Measurements from ENCODE around the gene PCDHGB6. TPM values are rescaled to one million over a fixed set of nuclear protein-coding genes. Genes with fewer than 3 reads are reported as not detected.

Gene PCDHGB6
- total and polyA plus RNA-seq, 2 donors (not counting 3 experiments of a cell fraction or from before 2014, with no cell fraction given): 2.3 to 4.8 TPM

GRCh38 chr5:141419074-141419880 is 11.5 kb downstream of the PCDHGB6 start:
- no peaks in the 10 kb centered on the region for H3K9me1 ChIP-seq (replicated peaks; ENCODE audit: control insufficient read depth, extremely low read depth, insufficient read depth, low read length)
- intact Hi-C loops (cut with micrococcal nuclease) (no loop called here), dilution Hi-C loops (cut with MboI; ENCODE audit: extremely low pct_ligation_motif_present, low sequenced_read_pairs) (no loop called here)
- H4K20me1 ChIP-seq (replicated peaks; ENCODE audit: control insufficient read depth, extremely low read depth, insufficient read depth, low read length): no peaks in the 10 kb centered on the region
- H3K79me2 ChIP-seq (ENCODE audit: control insufficient read depth, insufficient read depth, low read length): no peaks in the 10 kb centered on the region
- ChIA-PET POLR2A (interaction anchor here (1.0 kb wide), 1 partner anchor 143 kb away, joined by 3 read pairs; no protein-coding TSS in a partner anchor), CTCF (interaction anchor here (1.1 to 11.3 kb wide), 8 partner anchors 11 to 149 kb away, joined by 3 to 335 read pairs (median 22); partner anchors contain the start of genes PCDHGA12 and PCDHGB6)
- H3K9me3 ChIP-seq (replicated peaks; ENCODE audit: control insufficient read depth, insufficient read depth, low read length): peaks cover 8% of the 10 kb centered on the region
- FAIRE-seq (no peak), DNase-seq (ENCODE audit: low read depth, low spot score) (no peak)
- no peak overlapping the region for H3K9ac ChIP-seq (replicated peaks; ENCODE audit: extremely low read depth, insufficient read depth, low read length)
- TF ChIP-seq MYC (IDR thresholded peaks at IDR 0.05; ENCODE audit: low read depth, low read length): no peak
- TF ChIP-seq EZH2 (IDR thresholded peaks at IDR 0.05; ENCODE audit: borderline replicate concordance, low read depth, low read length, severe bottlenecking): peak; percentile 93
- no peak for TF ChIP-seq POLR2A (IDR thresholded peaks at IDR 0.05; ENCODE audit: low read depth, low read length)
- no peak overlapping the region for H3K4me2 ChIP-seq (ENCODE audit: insufficient read depth, low read length)
- no TSS peak for BruUV-seq (replicated peaks)
- H3K4me3 ChIP-seq (replicated peaks in 1 of 3; ENCODE audit: insufficient read depth in 1 of 3, low read depth in 1 of 3, low read length in 3 of 3): no peak overlapping the region
- peaks cover 15% of the 10 kb centered on the region for H3K4me1 ChIP-seq (ENCODE audit: control insufficient read depth, extremely low read depth, insufficient read depth, low read length)
- H2AFZ ChIP-seq (ENCODE audit: low read depth, low read length): no peak overlapping the region
- H3K36me3 ChIP-seq (ENCODE audit: control insufficient read depth in 2 of 2, extremely low read depth in 1 of 2, insufficient read depth in 2 of 2, low read length in 2 of 2): no peaks in the 10 kb centered on the region
- H3K27ac ChIP-seq (ENCODE audit: insufficient read depth, low read depth, low read length): no peak overlapping the region
- H3K27me3 ChIP-seq (ENCODE audit: control insufficient read depth in 2 of 2, insufficient read depth in 2 of 2, low read length in 2 of 2): peaks cover 47 to 85% of the 10 kb centered on the region in 2 experiments

- Histone ChIP-seq H3K9ac (replicated peaks; ENCODE audit: extremely low read depth, insufficient read depth, low read length) (peak within 1 kb of the TSS; percentile 60), H3K79me2 (ENCODE audit: control insufficient read depth, insufficient read depth, low read length) (no peaks in the 10 kb centered on the region), H3K9me3 (replicated peaks; ENCODE audit: control insufficient read depth, insufficient read depth, low read length) (peaks cover 8% of the 10 kb centered on the region), H3K4me3 (replicated peaks in 1 of 3; ENCODE audit: insufficient read depth in 1 of 3, low read depth in 1 of 3, low read length in 3 of 3) (peak within 1 kb of the TSS; percentile 39 to 83 (median 66)), H3K4me2 (ENCODE audit: insufficient read depth, low read length) (peak within 1 kb of the TSS; percentile 90), H4K20me1 (replicated peaks; ENCODE audit: control insufficient read depth, extremely low read depth, insufficient read depth, low read length) (no peaks in the 10 kb centered on the region), H3K27ac (ENCODE audit: insufficient read depth, low read depth, low read length) (no peak within 1 kb of the TSS), H2AFZ (ENCODE audit: low read depth, low read length) (peak within 1 kb of the TSS; percentile 84), H3K36me3 (ENCODE audit: control insufficient read depth in 2 of 2, extremely low read depth in 1 of 2, insufficient read depth in 2 of 2, low read length in 2 of 2) (no peaks in the 10 kb centered on the region), H3K4me1 (ENCODE audit: control insufficient read depth, extremely low read depth, insufficient read depth, low read length) (peaks cover 15% of the 10 kb centered on the region), H3K9me1 (replicated peaks; ENCODE audit: control insufficient read depth, extremely low read depth, insufficient read depth, low read length) (no peaks in the 10 kb centered on the region), H3K27me3 (ENCODE audit: control insufficient read depth in 2 of 2, insufficient read depth in 2 of 2, low read length in 2 of 2) (peaks cover 40 to 84% of the 10 kb centered on the region in 2 experiments)
- POLR2A ChIA-PET: interaction anchor here (1.9 to 2.2 kb wide), 2 partner anchors 9 to 137 kb away, joined by 8 read pairs; partner anchors contain the start of gene PCDHGA12
- FAIRE-seq (peak; percentile 71), DNase-seq (ENCODE audit: low read depth, low spot score) (peak; percentile 78)
- intact Hi-C loops (cut with micrococcal nuclease) (loop anchor here (1.0 to 5.0 kb wide), 4 partner anchors 9 to 103 kb away; partner anchors contain the start of genes PCDHGA12, PCDHGA6 and PCDHGB3), dilution Hi-C loops (cut with MboI; ENCODE audit: extremely low pct_ligation_motif_present, low sequenced_read_pairs) (no loop called here)
- CTCF ChIA-PET: interaction anchor here (0.6 to 11.3 kb wide), 40 partner anchors 8 to 212 kb away, joined by 3 to 335 read pairs (median 6); partner anchors contain the start of genes DIAPH1, PCDHB12, PCDHGA1 and PCDHGA10
- BruUV-seq (replicated peaks): TSS peak; percentile 41
- TF ChIP-seq GATA2 (IDR thresholded peaks at IDR 0.05; ENCODE audit: insufficient read depth, insufficient read length, low read depth, low read length) (no peak), POLR2A (IDR thresholded peaks at IDR 0.05; ENCODE audit: low read depth, low read length) (no peak), CTCF (IDR thresholded peaks at IDR 0.05; ENCODE audit: extremely low read depth in 1 of 2, insufficient read depth in 1 of 2, low read depth in 1 of 2, low read length in 2 of 2) (peak; percentile 53 to 71)
These were observed 13.2 kb downstream of the PCDHGB6 start, which contains the start of gene PCDHGA11 for GRCh38 chr5:141420855-141421488. Gene PCDHGA11, plus strand, starts transcription at chr5:141421051. Its CDS starts 177 bp downstream, at chr5:141421228.
